Activated CD8-positive, alpha-beta T cell treated with anti-CD3 and anti-CD28 coated beads for 36 hours (primary cell): ENCODE results near the gene CCDC86. TPM values are rescaled to one million over a fixed set of nuclear protein-coding genes. Genes with fewer than 3 reads are reported as not detected.

Experiments
- ATAC-seq: fragments of 200-7000 bp; cut with Tn5 transposase; one replicate; pipeline ENCODE4 v1.10.0; 2021; ENCODE audit warnings: mild to moderate bottlenecking, moderate library complexity
- CTCF ChIA-PET: fragments of 350-600 bp; sonication (Branson Sonifier 250); formaldehyde crosslinking; loops from one replicate; lab custom pipeline; 2021; ENCODE audit warnings: antibody characterized with exemption; lab: Charles Lee
- POLR2A ChIA-PET: fragments of 350-600 bp; sonication (Branson Sonifier 250); formaldehyde crosslinking; loops from one replicate; lab custom pipeline; 2021; ENCODE audit warnings: antibody characterized with exemption; lab: Charles Lee
- DNase-seq: peaks from one replicate; pipeline ENCODE4 v3.0.0-alpha.2; 2020
- H3K27ac Mint-ChIP-seq: one replicate; pipeline ENCODE4 v1.8.0; 2021; ENCODE audit warnings: mild to moderate bottlenecking, mixed read lengths
- H3K27me3 Mint-ChIP-seq: one replicate; pipeline ENCODE4 v1.8.0; 2021; ENCODE audit warnings: mixed read lengths
- H3K36me3 Mint-ChIP-seq: one replicate; pipeline ENCODE4 v1.8.0; 2021; ENCODE audit warnings: low read depth, mixed read lengths
- H3K4me1 Mint-ChIP-seq: one replicate; pipeline ENCODE4 v1.8.0; 2021; ENCODE audit warnings: low read depth, mixed read lengths
- H3K4me3 Mint-ChIP-seq: one replicate; pipeline ENCODE4 v1.8.0; 2021; ENCODE audit warnings: mild to moderate bottlenecking, moderate library complexity, mixed read lengths
- H3K9me3 Mint-ChIP-seq: one replicate; pipeline ENCODE4 v1.8.0; 2021; ENCODE audit warnings: mixed read lengths
- intact Hi-C: fragments of 100-400 bp; cut with micrococcal nuclease; formaldehyde crosslinking; loops from one replicate; pipeline ENCODE4 v1.10.0; 2022
- total RNA-seq, 2 experiments: library from RNA; stranded (reverse); gene quantifications; one replicate each; pipeline ENCODE4 v1.2.3, GENCODE V29; 2021
- TF ChIP-seq, protein P1 (sequence below): fragments of 200-600 bp; IDR thresholded peaks from one replicate; pipeline ENCODE4 v1.8.0; 2022; ENCODE audit warnings: antibody characterized with exemption, mild to moderate bottlenecking

Gene CCDC86
- total RNA-seq, 2 experiments from 2014 or later, result 48.1 to 51.4 TPM

- intact Hi-C loops, result no loop called here
- Mint-ChIP-seq H3K9me3 (no peaks in the 10 kb centered on the region), H3K4me3 (no peak overlapping the region), H3K27me3 (no peaks in the 10 kb centered on the region), H3K27ac (no peak overlapping the region), H3K36me3 (peaks cover 64% of the 10 kb centered on the region), H3K4me1 (peaks cover 27% of the 10 kb centered on the region)
- CTCF ChIA-PET, result interaction anchor here (3.0 kb wide), 1 partner anchor 16 kb away, joined by 14 read pairs; no protein-coding TSS in a partner anchor
- TF ChIP-seq, protein P1, sequence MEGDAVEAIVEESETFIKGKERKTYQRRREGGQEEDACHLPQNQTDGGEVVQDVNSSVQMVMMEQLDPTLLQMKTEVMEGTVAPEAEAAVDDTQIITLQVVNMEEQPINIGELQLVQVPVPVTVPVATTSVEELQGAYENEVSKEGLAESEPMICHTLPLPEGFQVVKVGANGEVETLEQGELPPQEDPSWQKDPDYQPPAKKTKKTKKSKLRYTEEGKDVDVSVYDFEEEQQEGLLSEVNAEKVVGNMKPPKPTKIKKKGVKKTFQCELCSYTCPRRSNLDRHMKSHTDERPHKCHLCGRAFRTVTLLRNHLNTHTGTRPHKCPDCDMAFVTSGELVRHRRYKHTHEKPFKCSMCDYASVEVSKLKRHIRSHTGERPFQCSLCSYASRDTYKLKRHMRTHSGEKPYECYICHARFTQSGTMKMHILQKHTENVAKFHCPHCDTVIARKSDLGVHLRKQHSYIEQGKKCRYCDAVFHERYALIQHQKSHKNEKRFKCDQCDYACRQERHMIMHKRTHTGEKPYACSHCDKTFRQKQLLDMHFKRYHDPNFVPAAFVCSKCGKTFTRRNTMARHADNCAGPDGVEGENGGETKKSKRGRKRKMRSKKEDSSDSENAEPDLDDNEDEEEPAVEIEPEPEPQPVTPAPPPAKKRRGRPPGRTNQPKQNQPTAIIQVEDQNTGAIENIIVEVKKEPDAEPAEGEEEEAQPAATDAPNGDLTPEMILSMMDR, result no peak
- ATAC-seq (no peak), DNase-seq (no peak)
- POLR2A ChIA-PET, result interaction anchor here (1.0 to 1.5 kb wide), 2 partner anchors 9 to 49 kb away, joined by 3 read pairs; partner anchors contain the start of gene PTGDR2
Measured at GRCh38 chr11:60847281-60847680, 5.4 kb downstream of the CCDC86 start.

GRCh38 chr11:60847896-60848295 is 6.0 kb downstream of the CCDC86 start:
- Mint-ChIP-seq H3K9me3 (no peaks in the 10 kb centered on the region), H3K27me3 (no peaks in the 10 kb centered on the region), H3K4me1 (peaks cover 27% of the 10 kb centered on the region), H3K27ac (no peak overlapping the region), H3K4me3 (no peak overlapping the region), H3K36me3 (peaks cover 61% of the 10 kb centered on the region)
- DNase-seq (no peak), ATAC-seq (no peak)
- intact Hi-C loops, result no loop called here
- ChIA-PET POLR2A (no interaction called here), CTCF (interaction anchor here (3.0 kb wide), 1 partner anchor 17 kb away, joined by 14 read pairs; no protein-coding TSS in a partner anchor)
- TF ChIP-seq, protein P1, result no peak

- H3K36me3 Mint-ChIP-seq, result peaks cover 62% of the 10 kb centered on the region
- no peak overlapping the region for H3K27ac Mint-ChIP-seq
- CTCF ChIA-PET, result interaction anchor here (0.5 to 3.0 kb wide), 4 partner anchors 18 to 265 kb away, joined by 3 to 14 read pairs (median 3); no protein-coding TSS in a partner anchor
- H3K4me1 Mint-ChIP-seq, result peaks cover 22% of the 10 kb centered on the region
- TF ChIP-seq, protein P1, result no peak
- no peak overlapping the region for H3K4me3 Mint-ChIP-seq
- POLR2A ChIA-PET, result no interaction called here
- ATAC-seq (no peak), DNase-seq (no peak)
- no peaks in the 10 kb centered on the region for H3K27me3 Mint-ChIP-seq
- no peaks in the 10 kb centered on the region for H3K9me3 Mint-ChIP-seq
- intact Hi-C loops, result no loop called here
Measured at GRCh38 chr11:60848714-60849151, 6.8 kb downstream of the CCDC86 start.

DNA sequence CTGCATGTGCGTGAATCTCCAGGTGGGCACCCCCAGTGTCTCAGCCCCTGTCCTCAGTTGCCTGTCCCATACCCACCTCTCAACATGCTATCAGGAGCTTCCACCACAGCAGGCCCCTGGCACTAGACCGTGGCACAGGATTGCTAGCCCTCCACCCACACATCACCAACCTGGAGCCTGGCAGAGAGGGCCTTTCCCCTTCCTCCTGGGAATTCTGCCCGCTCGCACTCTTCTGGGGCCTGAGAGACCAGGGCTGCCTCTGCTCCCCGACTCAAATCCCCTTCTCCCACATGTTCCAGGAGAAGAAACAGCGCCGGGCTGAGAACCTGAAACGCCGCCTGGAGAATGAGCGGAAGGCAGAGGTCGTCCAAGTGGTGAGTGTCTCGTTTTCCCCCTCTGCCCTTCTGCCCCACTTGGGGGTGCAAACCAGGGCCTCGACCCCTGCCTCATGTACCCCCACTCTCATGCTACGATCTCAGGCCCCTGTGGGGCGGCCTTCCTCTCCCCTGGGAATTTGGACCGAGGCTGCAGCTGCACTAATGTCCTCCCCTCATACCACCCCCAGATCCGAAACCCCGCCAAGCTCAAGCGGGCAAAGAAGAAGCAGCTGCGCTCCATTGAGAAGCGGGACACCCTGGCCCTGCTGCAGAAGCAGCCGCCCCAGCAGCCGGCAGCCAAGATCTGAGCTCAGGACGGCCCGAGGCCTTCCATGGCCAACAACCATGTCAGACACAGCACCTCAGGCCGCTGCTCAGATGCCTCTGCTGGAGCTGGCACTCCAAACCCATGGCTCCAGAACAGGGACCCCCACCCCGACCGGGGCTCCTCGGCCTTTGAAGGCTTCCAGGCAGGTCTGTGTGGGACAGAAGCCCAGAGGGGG is 8.0 kb downstream of the CCDC86 start:
- intact Hi-C loops, result no loop called here
- Mint-ChIP-seq H3K27me3 (no peaks in the 10 kb centered on the region), H3K9me3 (no peaks in the 10 kb centered on the region), H3K4me1 (peaks cover 12% of the 10 kb centered on the region), H3K27ac (no peak overlapping the region), H3K36me3 (peaks cover 52% of the 10 kb centered on the region), H3K4me3 (no peak overlapping the region)
- TF ChIP-seq, protein P1, result no peak
- DNase-seq (no peak), ATAC-seq (no peak)
- CTCF ChIA-PET, result interaction anchor here (1.0 to 3.0 kb wide), 5 partner anchors 19 to 74 kb away, joined by 3 to 11 read pairs (median 3); no protein-coding TSS in a partner anchor
- POLR2A ChIA-PET, result interaction anchor here (0.7 to 2.0 kb wide), 2 partner anchors 18 to 54 kb away, joined by 3 to 5 read pairs; partner anchors contain the start of gene ZP1
